ENCODE data around the gene CLDN5. TPM values are rescaled to one million over a fixed set of nuclear protein-coding genes. Genes with fewer than 3 reads are reported as not detected.

Gene CLDN5
- total and polyA plus RNA-seq, 2 of the 8 experiments (the other 6 are each of a cell fraction or from before 2014, with no cell fraction given): 1.2 to 1.6 TPM

DNA sequence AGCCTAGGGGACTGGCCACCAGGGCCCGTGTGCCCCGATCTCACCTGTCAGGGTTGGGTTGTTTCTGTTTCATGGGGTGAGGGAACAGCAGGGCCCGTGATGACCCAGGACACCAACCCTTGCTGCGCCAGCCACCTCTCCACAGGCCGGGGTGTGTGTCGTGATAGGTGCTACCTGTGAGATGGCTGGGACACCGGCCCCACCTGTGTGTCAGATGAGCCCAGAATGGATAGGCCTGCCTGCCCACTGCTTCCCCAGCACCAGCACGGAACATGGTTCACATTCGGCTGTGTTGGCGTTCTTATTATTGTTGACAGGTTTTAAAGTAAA is 7.1 kb downstream of the CLDN5 start:
- H3K27ac ChIP-seq (ENCODE audit: low read depth, low read length): no peak overlapping the region
- H2AFZ ChIP-seq (ENCODE audit: low read length): no peak overlapping the region
- no peaks in the 10 kb centered on the region for H3K79me1 ChIP-seq (ENCODE audit: low read depth, low read length)
- CTCF ChIA-PET (ENCODE audit: partially characterized antibody): interaction anchor here (1.6 kb wide), 1 partner anchor 113 kb away, joined by 10 read pairs; no protein-coding TSS in a partner anchor
- H3K23ac ChIP-seq (ENCODE audit: insufficient read length): no peak overlapping the region
- peaks cover 0 to 6% (median 2%) of the 10 kb centered on the region in 4 experiments; a peak in 5 of 7 replicates for H3K27me3 ChIP-seq (replicated peaks in 1 of 4; ENCODE audit: control insufficient read depth in 3 of 4, extremely low read depth in 1 of 4, insufficient read depth in 3 of 4, low read length in 3 of 4)
- no peak overlapping the region for H3K4me2 ChIP-seq (ENCODE audit: insufficient read depth in 1 of 2, low read depth in 2 of 2, low read length in 2 of 2)
- TF ChIP-seq FOSL1 (IDR thresholded peaks at IDR 0.05; ENCODE audit: insufficient read depth, low read depth, low read length) (no peak), JUND (IDR thresholded peaks at IDR 0.05; ENCODE audit: low read length) (no peak), CHD2 (IDR thresholded peaks at IDR 0.05; ENCODE audit: low read length) (no peak), EZH2 (IDR thresholded peaks at IDR 0.05; ENCODE audit: low read depth, low read length, severe bottlenecking) (no peak)
- no peak overlapping the region for H2BK12ac ChIP-seq (ENCODE audit: low read depth, low read length)
- no peak overlapping the region for H2BK120ac ChIP-seq (replicated peaks; ENCODE audit: low read depth, low read length)
- no peak overlapping the region for H2AK5ac ChIP-seq (ENCODE audit: low read depth, low read length)
- no peak overlapping the region for H3K9ac ChIP-seq (replicated peaks in 1 of 4; ENCODE audit: extremely low read depth in 1 of 4, low read depth in 3 of 4, low read length in 3 of 4)
- no peaks in the 10 kb centered on the region for H3K79me2 ChIP-seq (ENCODE audit: control insufficient read depth in 1 of 2, insufficient read depth in 2 of 2, low read length in 2 of 2)
- H4K8ac ChIP-seq (ENCODE audit: extremely low read depth, insufficient read depth, low read length): no peak overlapping the region
- H3K14ac ChIP-seq (ENCODE audit: insufficient read length): no peak overlapping the region
- H3K36me3 ChIP-seq (ENCODE audit: control insufficient read depth in 2 of 4, insufficient read depth in 4 of 4, low read length in 3 of 4): peaks cover 2 to 30% (median 7%) of the 10 kb centered on the region in 4 experiments; a peak in 7 of 8 replicates
- no peak overlapping the region for H2BK20ac ChIP-seq (ENCODE audit: low read length)
- no peak overlapping the region for H4K5ac ChIP-seq (ENCODE audit: insufficient read length, low read depth, low read length)
- WGBS, 2 experiments (ENCODE audit: extremely low coverage in 1 of 2, insufficient coverage in 1 of 2, insufficient read length in 1 of 2, insufficient replicate concordance in 2 of 2, low coverage in 1 of 2, low lambda C conversion rate in 2 of 2, missing lambda C conversion rate in 1 of 2): 90% methylated on average over 10 of the region's 10 CpGs; no CpG with 5 or more reads in 1 of the 2 experiments
- FAIRE-seq (no peak), DNase-seq (ENCODE audit: low read depth in 1 of 2, low spot score in 2 of 2) (no peak)
- H3K18ac ChIP-seq (ENCODE audit: extremely low read depth, low read length): no peak overlapping the region
- H3K4me3 ChIP-seq (ENCODE audit: extremely low read depth in 1 of 4, insufficient read depth in 2 of 4, low read depth in 3 of 4, low read length in 4 of 4): no peak overlapping the region
- H2BK15ac ChIP-seq (ENCODE audit: low read length): no peak overlapping the region
- no peak overlapping the region for H3K56ac ChIP-seq (replicated peaks; ENCODE audit: insufficient read length, low read depth, low read length)
- H3K9me3 ChIP-seq (ENCODE audit: insufficient read depth in 2 of 2, low read depth in 1 of 2, low read length in 1 of 2): no peaks in the 10 kb centered on the region
- H3K23me2 ChIP-seq (ENCODE audit: low read depth, low read length): no peaks in the 10 kb centered on the region
- POLR2A ChIA-PET (ENCODE audit: partially characterized antibody): interaction anchor here (1.2 to 1.9 kb wide), 4 partner anchors 11 to 130 kb away, joined by 3 to 10 read pairs (median 5); no protein-coding TSS in a partner anchor
- H4K91ac ChIP-seq (replicated peaks; ENCODE audit: insufficient read length, low read length): no peak overlapping the region
- no peak overlapping the region for H2BK5ac ChIP-seq (ENCODE audit: low read depth, low read length)
- peaks cover 0 to 4% (median 0%) of the 10 kb centered on the region in 4 experiments; a peak in 2 of 7 replicates for H3K4me1 ChIP-seq (replicated peaks in 1 of 4; ENCODE audit: control insufficient read depth in 3 of 4, insufficient read depth in 4 of 4, low read length in 3 of 4)
- no peak overlapping the region for H3K4ac ChIP-seq (replicated peaks; ENCODE audit: insufficient read length, low read depth, low read length)
- peaks cover 0 to 7% of the 10 kb centered on the region in 2 experiments for H4K20me1 ChIP-seq (replicated peaks in 1 of 2; ENCODE audit: control insufficient read depth in 1 of 2, insufficient read depth in 2 of 2, low read length in 2 of 2)

Measured in H1 (cell line).